ENCODE data around the gene KCNA3.

GRCh38 chr1:110677526-110677925 lies 2.8 kb upstream of the KCNA3 start:
- TF ChIP-seq CTCF (IDR thresholded peaks at IDR 0.05) (no peak), POLR2A (IDR thresholded peaks at IDR 0.05) (no peak)

Measured in sigmoid colon (tissue), 3 donors.